Endothelial cell of umbilical vein (primary cell): ENCODE measurements around the gene ANAPC1. TPM values are rescaled to one million over a fixed set of nuclear protein-coding genes. Genes with fewer than 3 reads are reported as not detected.
A peak's percentile ranks its signal among the peaks of the same experiment; 100 is the strongest.
"Not testable (repeated sequence)": the region's sequence is repeated elsewhere in the genome, so short reads cannot be mapped to it uniquely, and the experiment has no call there.

Source experiments
- BruUV-seq: library from RNA; stranded (reverse); fragments of 400-500 nt; replicated peaks from 2 replicates; lab custom pipeline; 2021; lab: Mats Ljungman, UMichigan
- CTCF ChIA-PET: fragments of 300-600, 350-600 bp; sonication (Branson Sonifier 250); formaldehyde crosslinking; loops from one replicate; lab custom pipeline; 2021; ENCODE audit warnings: antibody characterized with exemption, inconsistent platforms; lab: Charles Lee
- POLR2A ChIA-PET: fragments of 300-600, 350-600 bp; sonication (Branson Sonifier 250); formaldehyde crosslinking; loops from one replicate; lab custom pipeline; 2021; ENCODE audit warnings: antibody characterized with exemption, inconsistent platforms; lab: Charles Lee
- DNase-seq: peaks from one replicate; pipeline ENCODE4 v3.0.0-alpha.2; 2011; ENCODE audit warnings: low read depth, low spot score
- FAIRE-seq: peaks from 2 replicates; lab custom pipeline; 2011; peaks lifted over from hg19 to GRCh38; lab: Jason Lieb, UNC
- H2AFZ ChIP-seq: 2 replicates; pipeline ENCODE4 v1.6.0; 2012; ENCODE audit warnings: low read depth, low read length, control low read depth, inconsistent platforms
- H3K27ac ChIP-seq: 2 replicates; pipeline ENCODE4 v1.5.1; 2011; ENCODE audit warnings: low read depth, mild to moderate bottlenecking, control low read depth, low read length, moderate library complexity; ENCODE audit not compliant: insufficient read depth
- H3K27me3 ChIP-seq, 2 experiments: 2 replicates each; pipeline versions ENCODE4 v1.6.0 to v1.6.1; 2011; ENCODE audit warnings: low read length in 2 of 2, mixed read lengths in 1 of 2; ENCODE audit not compliant: control insufficient read depth in 2 of 2, insufficient read depth in 2 of 2
- H3K36me3 ChIP-seq, 2 experiments: 2 replicates in 1 of 2; 3 replicates in 1 of 2; pipeline ENCODE4 v1.5.1; 2011; ENCODE audit warnings: low read length in 2 of 2, mild to moderate bottlenecking in 1 of 2, moderate library complexity in 1 of 2; ENCODE audit not compliant: control insufficient read depth in 2 of 2, insufficient read depth in 2 of 2; ENCODE audit errors: extremely low read depth in 1 of 2
- H3K4me1 ChIP-seq: 3 replicates; pipeline ENCODE4 v1.5.1; 2011; ENCODE audit warnings: mild to moderate bottlenecking, low read length; ENCODE audit not compliant: control insufficient read depth, insufficient read depth; ENCODE audit errors: extremely low read depth
- H3K4me2 ChIP-seq: 2 replicates; pipeline ENCODE4 v1.6.1; 2011; ENCODE audit warnings: low read length, control low read depth, mixed read lengths; ENCODE audit not compliant: insufficient read depth
- H3K4me3 ChIP-seq, 3 experiments: fragments of 200-600 bp in 1 of 3; sonication (generic), shearing (Covaris generic) in 1 of 3; replicated peaks in 1 of 3; 2 replicates each; pipeline ENCODE4 v1.5.1; 2011 to 2016; ENCODE audit warnings: control low read depth in 3 of 3, low read length in 3 of 3, mild to moderate bottlenecking in 2 of 3, inconsistent platforms in 1 of 3, low read depth in 1 of 3, moderate library complexity in 1 of 3; ENCODE audit not compliant: insufficient read depth in 1 of 3
- H3K79me2 ChIP-seq: 2 replicates; pipeline ENCODE4 v1.6.0; 2012; ENCODE audit warnings: low read length, inconsistent platforms; ENCODE audit not compliant: control insufficient read depth, insufficient read depth
- H3K9ac ChIP-seq: replicated peaks from 2 replicates; pipeline ENCODE3; 2011; ENCODE audit warnings: low read length, control low read depth; ENCODE audit not compliant: insufficient read depth; ENCODE audit errors: extremely low read depth
- H3K9me1 ChIP-seq: replicated peaks from 3 replicates; pipeline ENCODE4 v1.6.0; 2011; ENCODE audit warnings: mild to moderate bottlenecking, low read length; ENCODE audit not compliant: control insufficient read depth, insufficient read depth; ENCODE audit errors: extremely low read depth
- H3K9me3 ChIP-seq: replicated peaks from 2 replicates; pipeline ENCODE4 v1.5.1; 2012; ENCODE audit warnings: low read length, inconsistent platforms; ENCODE audit not compliant: control insufficient read depth, insufficient read depth
- H4K20me1 ChIP-seq: replicated peaks from 2 replicates; pipeline ENCODE3; 2011; ENCODE audit warnings: mild to moderate bottlenecking, low read length; ENCODE audit not compliant: control insufficient read depth, insufficient read depth; ENCODE audit errors: extremely low read depth
- CTCF ChIP-seq, 2 donors: IDR thresholded peaks; 1 replicate in 1 of 2; 2 replicates in 1 of 2; pipeline ENCODE4 v1.5.1; 2011; ENCODE audit warnings: low read length in 2 of 2, mild to moderate bottlenecking in 2 of 2, moderate library complexity in 2 of 2, control low read depth in 1 of 2, inconsistent platforms in 1 of 2, low read depth in 1 of 2; ENCODE audit not compliant: insufficient read depth in 1 of 2; ENCODE audit errors: extremely low read depth in 1 of 2
- dilution Hi-C: fragments of 300-500 bp; cut with MboI; formaldehyde crosslinking; loops from one replicate; pipeline ENCODE4 v1.15.0; 2019; ENCODE audit warnings: low sequenced_read_pairs; ENCODE audit not compliant: extremely low pct_ligation_motif_present
- intact Hi-C: fragments of 100-400 bp; cut with micrococcal nuclease; formaldehyde crosslinking; loops from one replicate; pipeline ENCODE4 v1.10.0; 2022
- polyA plus RNA-seq, 4 experiments: library from polyadenylated mRNA; depleted of rRNA in 3 of 4; stranded (reverse) in 3 of 4; unstranded in 1 of 4; fragments of >200 nt; gene quantifications; 2 replicates each; pipeline versions ENCODE4 v1.2.1 to v1.2.3, GENCODE V29; 2011 to 2012; ENCODE audit warnings: missing spikeins in 1 of 4
- total RNA-seq: library from RNA; stranded (reverse); gene quantifications from 2 replicates; pipeline ENCODE4 v1.2.3, GENCODE V29; 2021

ANAPC1 gene
- total and polyA plus RNA-seq, 2 donors (not counting 3 experiments of a cell fraction or from before 2014, with no cell fraction given): 21.9 to 61.5 TPM

- peak; percentile 8 to 21 for TF ChIP-seq CTCF (IDR thresholded peaks at IDR 0.05; ENCODE audit: extremely low read depth in 1 of 2, insufficient read depth in 1 of 2, low read depth in 1 of 2, low read length in 2 of 2)
- H2AFZ ChIP-seq, H3K79me2 ChIP-seq, H3K4me1 ChIP-seq, dilution Hi-C loops, H3K27ac ChIP-seq, POLR2A ChIA-PET, H3K4me2 ChIP-seq, H3K9me1 ChIP-seq, intact Hi-C loops, H3K9me3 ChIP-seq, H3K9ac ChIP-seq, CTCF ChIA-PET, H3K27me3 ChIP-seq, H3K36me3 ChIP-seq, BruUV-seq, H4K20me1 ChIP-seq, H3K4me3 ChIP-seq: not testable (repeated sequence)
- DNase-seq (peak; percentile 29), FAIRE-seq (peak; percentile 98)
Measured at GRCh38 chr2:111735838-111736721, 147.9 kb downstream of the ANAPC1 start.

- H3K79me2 ChIP-seq, intact Hi-C loops, POLR2A ChIA-PET, BruUV-seq, DNase-seq, H3K4me3 ChIP-seq, H3K9me1 ChIP-seq, H3K4me1 ChIP-seq, FAIRE-seq, H3K27me3 ChIP-seq, H4K20me1 ChIP-seq, H3K27ac ChIP-seq, H3K9me3 ChIP-seq, H3K4me2 ChIP-seq, CTCF ChIA-PET, H2AFZ ChIP-seq, H3K9ac ChIP-seq, H3K36me3 ChIP-seq, dilution Hi-C loops: not testable (repeated sequence)
Measured at GRCh38 chr2:111735420-111735819, 148.6 kb downstream of the ANAPC1 start.

- H3K4me3 ChIP-seq, CTCF ChIA-PET, BruUV-seq, H3K4me2 ChIP-seq, intact Hi-C loops, H3K36me3 ChIP-seq, POLR2A ChIA-PET, H3K4me1 ChIP-seq, H3K79me2 ChIP-seq, dilution Hi-C loops, DNase-seq, H3K9ac ChIP-seq, H3K9me1 ChIP-seq, FAIRE-seq, H3K27ac ChIP-seq, H3K9me3 ChIP-seq, H2AFZ ChIP-seq, H4K20me1 ChIP-seq, H3K27me3 ChIP-seq: not testable (repeated sequence)
Measured at GRCh38 chr2:111729812-111730458, 154.1 kb downstream of the ANAPC1 start.
